Activated T-cell treated with anti-CD3 and anti-CD28 coated beads for 48 hours (primary cell): ENCODE data around the gene ADH5.
"Not testable (repeated sequence)": the region's sequence is repeated elsewhere in the genome, so short reads cannot be mapped to it uniquely, and the experiment has no call there.

Experiments
- DNase-seq: peaks from one replicate; pipeline ENCODE4 v3.0.0-alpha.2; 2020; ENCODE audit warnings: low read depth

Gene ADH5

GRCh38 chr4:99029018-99029735 lies 59.4 kb downstream of the ADH5 start:
- DNase-seq = no peak

- no peak for DNase-seq
These were observed 60.4 kb downstream of the ADH5 start for GRCh38 chr4:99028187-99028586.

GRCh38 chr4:99027304-99027703 lies 61.3 kb downstream of the ADH5 start:
- DNase-seq = no peak

- no peak for DNase-seq
These were observed 63.1 kb downstream of the ADH5 start for GRCh38 chr4:99025506-99025905.

GRCh38 chr4:99024481-99025275 lies 63.9 kb downstream of the ADH5 start:
- no peak for DNase-seq

GRCh38 chr4:99023800-99024251 lies 64.8 kb downstream of the ADH5 start:
- DNase-seq = not testable (repeated sequence)

- DNase-seq = no peak
These were observed 66.0 kb downstream of the ADH5 start for GRCh38 chr4:99022566-99022965.

GRCh38 chr4:99021386-99021785 lies 67.2 kb downstream of the ADH5 start:
- DNase-seq = no peak
